Stimulated activated CD8-positive, alpha-beta memory T cell treated with anti-CD3 and anti-CD28 coated beads, Interleukin-4, amount 100 ng/mL, for 4 hours (primary cell): Measurements from ENCODE around the gene GK2.

Experiments
- DNase-seq, 2 donors: peaks; one replicate each; pipeline ENCODE4 v3.0.0-alpha.2; 2020; ENCODE audit warnings: low read depth in 2 of 2, low spot score in 1 of 2

GK2 gene

DNA sequence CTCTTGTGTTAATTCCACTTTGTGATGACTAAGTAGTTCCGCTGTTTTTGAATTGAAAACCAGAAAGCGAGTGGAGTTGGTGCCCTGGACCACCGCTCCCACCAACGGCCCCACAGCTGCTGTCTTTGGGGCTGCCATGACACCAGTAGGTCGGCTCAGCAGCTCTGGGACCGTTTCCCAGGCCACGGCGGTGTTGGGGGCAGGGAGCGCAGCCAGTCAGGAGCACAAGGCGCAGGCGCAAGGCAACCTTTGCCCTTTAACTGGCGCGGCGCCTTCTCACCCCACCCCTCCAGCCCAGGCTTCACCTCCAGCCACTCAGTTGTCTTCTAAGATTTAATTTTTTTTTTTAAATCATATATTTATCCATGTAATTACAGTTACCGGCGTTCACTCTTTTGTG is at the start of gene GK2:
GK2 (minus strand) TSS at position 166 of the 400 bp plus-strand sequence; CDS start at position 138, 28 bp downstream.
- DNase-seq = no peak

DNA sequence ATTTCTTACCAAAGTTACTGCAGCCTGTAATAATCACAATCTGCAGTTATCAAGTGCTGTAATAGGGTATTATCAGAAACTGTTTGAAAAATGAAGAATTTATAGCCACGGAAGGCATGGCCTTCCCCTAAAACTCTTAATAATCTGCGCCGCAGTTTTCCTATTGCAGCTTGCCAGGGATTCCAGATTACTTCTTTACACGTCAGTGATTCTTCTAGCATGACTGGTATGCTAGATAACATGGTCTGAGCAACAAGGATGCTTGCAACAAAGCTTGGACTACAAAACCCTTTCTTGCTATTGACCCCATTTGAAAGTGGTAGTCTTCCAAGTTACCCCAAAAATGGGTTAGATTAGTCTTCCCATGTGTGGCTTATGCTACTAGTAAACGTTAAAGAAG is 47.2 kb upstream of the GK2 start:
- no peak for DNase-seq

DNA sequence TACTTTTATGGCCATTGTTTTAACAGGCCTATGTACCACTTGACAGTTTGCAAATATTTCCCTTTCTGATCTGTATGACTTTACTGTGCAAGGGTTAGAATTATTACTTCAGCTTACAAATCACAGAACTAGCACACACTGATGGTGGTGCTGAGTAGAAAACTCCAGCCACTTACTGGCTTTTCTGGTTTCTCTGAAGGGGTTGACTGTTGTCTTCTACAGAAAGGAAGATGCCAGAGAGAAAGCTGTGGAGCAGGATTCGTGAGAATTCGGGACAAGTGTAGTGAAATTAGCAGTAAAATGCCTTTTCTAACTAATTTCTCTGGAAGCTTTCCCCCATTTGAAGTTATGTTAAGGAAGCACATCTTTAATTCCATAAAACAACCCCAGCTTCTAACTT is 46.6 kb upstream of the GK2 start:
- DNase-seq = no peak

DNA sequence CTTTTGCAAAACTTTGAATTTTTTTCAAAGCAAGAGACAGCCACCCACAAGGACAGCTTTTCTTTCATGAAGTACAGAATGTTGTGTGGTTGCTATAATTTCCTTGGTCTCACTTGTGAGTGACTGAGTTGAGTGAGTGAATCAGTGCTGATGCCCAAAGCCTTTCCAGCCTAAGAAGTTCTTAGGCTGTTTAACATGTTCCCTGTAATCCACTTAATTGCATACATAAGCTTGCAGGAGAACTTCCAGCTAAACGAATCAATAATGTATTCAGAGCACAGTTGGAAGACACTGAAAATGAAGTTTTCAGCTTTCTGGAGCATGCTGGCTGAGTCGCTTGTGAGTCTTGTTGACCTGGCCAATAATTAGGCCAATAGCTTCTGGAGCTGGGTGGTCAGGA is 42.0 kb upstream of the GK2 start:
- DNase-seq = no peak

DNA sequence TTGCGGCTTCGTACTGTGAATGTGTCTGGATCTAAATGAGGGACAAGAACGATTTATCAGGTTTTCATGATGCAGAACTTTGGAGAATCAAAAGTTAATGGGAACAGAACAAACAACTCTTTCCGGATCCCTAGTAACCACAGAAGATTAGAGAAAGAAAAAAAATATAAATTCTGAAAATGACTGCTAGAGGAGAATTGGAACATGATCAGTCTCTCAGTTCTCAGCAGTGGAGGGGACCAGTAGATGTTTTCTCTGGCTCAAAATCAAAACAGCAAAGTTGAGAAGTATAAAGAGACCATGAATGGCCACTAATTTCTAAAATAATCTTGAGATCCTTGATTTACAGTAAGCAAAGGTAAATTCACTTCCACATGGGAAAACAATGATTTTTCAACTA is 38.1 kb upstream of the GK2 start:
- no peak for DNase-seq

DNA sequence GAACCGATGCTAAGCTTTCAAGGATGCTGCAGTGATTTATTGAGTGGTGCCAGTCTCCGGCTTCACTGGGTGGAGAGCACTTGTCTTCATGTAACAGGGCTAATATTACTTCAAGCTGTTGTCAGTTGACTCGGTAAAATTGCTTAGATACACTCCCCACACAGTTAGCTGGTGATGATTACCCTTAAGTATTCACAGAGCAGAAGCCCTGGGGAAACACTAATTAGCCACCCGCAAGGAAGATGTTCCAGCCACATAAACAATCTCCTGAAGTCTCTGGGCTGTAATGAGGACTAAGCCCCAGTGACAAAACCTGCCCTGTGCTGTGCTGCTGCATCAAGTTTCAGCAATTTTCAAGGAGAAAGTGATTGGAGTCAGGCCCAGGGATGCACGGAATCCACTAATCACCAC is 37.3 kb upstream of the GK2 start:
- no peak for DNase-seq

DNA sequence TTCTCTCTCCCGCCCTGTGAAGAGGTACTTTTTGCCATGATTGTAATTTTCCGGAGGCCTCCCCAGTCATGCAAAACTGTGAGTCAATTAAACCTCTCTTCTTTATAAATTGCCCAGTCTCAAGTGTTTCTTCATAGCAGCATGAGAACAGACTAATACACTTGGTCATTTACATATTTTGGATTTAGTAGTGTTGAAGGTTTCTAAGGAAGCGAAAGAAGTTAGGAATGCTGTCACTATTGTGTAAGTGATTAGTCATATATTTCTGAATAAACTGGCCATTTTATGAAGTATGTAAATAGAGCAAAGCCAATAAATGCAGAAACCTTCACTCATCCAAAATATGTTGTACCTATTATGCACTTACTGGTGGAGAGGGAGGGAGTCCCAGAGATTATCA is 34.4 kb upstream of the GK2 start:
- no peak for DNase-seq

DNA sequence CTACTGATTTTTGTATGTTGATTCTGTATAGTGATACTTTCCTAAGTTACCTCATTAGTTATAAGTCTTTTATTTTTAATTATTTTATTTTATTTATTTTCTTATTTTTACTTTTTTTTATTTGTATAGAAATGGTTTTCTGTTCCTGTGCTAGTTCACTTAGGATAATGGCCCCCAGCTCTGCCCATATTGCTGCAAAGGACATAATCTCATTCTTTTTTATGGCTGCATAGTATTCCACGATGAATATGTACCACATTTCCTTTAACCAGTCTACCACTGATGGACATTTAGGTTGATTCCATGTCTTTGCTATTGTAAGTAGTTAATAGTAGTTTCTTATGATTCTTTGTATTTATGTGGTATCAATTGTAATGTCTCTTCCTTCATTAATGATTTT is 31.5 kb upstream of the GK2 start:
- no peak for DNase-seq

DNA sequence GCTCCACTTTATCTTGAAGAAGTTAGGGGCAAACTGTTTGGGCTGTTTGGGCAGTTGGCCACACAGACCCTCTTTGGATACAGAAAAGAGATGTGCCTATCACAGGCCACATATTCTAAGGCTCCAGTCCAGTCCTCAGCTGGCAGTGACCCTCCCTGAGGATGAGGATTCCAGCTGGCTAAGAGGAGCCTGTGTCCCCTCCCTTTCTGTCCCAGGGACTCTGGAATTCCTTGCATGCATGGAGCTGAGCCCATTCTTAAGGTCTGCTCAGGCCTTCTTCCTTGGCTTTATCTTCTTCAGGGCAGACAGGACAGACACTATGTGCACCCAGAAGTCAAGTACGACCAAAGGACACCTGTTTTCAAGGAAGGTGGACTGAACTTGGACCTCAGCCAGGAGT is 23.8 kb upstream of the GK2 start:
- DNase-seq = no peak

DNA sequence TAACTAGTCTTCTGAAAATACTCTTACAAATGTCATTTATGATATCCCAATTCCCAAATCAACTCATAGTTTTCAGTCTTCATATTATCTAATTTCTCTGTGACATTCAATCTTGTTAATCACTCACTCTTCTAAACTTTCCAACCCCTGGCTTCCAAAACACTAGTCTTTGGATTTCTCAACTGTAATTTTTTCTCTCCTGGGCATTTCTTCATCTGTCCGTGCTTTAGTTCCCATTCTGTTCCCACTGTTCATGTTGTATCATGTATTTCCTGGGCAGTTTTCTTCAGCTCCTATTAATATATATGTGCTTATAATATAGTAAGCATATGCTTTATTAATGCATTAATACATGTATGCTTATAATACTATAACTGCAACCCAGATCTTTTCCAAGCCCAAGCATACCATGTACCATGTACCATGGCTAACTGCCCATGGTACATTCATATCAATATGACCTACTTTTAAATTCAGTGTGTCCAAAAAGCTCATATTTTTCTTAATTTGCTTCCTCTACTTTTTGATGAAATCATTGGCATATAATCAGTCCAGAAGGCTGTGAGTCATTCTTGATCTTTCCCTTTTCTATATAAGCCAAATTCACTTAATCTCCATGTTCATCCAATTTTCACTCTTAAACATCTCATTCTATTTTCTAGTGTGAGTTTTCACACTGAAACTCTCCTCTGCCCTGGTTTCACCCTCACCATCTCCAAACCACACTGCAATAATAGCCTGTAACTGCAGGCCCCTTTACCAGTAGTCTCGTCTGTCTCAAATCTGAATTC is 21.3 kb upstream of the GK2 start:
- no peak for DNase-seq

DNA sequence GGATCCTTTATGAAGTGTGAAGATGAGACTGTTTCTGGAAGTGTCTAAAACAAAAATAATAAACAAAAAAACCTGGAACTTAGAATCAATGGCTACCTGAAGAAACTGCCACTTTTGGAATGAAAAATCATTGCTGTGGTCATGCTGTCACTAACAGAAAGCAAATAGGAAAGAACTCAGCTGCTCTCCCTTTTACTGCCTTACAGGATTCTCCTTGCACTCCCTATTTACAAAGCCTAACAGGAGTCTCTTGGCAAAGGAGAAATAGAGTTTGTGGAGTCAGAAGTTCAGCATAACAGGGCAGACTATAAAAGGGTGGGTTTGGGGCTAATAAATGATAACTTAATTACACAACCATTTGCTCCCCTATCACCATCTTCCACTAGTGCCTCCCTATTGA is 19.0 kb upstream of the GK2 start:
- DNase-seq = no peak

DNA sequence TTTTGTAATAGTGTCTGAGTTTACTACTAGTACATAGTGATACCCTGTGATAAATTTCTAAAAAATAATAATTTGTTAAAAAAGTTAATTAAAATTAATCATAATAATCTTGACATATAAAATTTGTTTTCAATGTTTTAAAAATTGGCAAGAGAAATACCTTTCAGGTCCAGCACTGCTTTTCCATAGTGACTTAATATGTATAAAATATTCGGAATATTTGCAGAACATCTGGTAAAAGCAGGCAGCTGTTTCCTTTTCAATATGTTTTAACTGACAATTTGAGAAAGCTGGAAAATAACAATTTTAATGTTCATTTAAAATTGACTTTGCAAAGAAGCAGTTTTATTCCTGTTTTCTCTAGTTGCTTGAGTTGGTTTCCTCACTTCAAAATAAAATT is 17.6 kb upstream of the GK2 start:
- no peak for DNase-seq

DNA sequence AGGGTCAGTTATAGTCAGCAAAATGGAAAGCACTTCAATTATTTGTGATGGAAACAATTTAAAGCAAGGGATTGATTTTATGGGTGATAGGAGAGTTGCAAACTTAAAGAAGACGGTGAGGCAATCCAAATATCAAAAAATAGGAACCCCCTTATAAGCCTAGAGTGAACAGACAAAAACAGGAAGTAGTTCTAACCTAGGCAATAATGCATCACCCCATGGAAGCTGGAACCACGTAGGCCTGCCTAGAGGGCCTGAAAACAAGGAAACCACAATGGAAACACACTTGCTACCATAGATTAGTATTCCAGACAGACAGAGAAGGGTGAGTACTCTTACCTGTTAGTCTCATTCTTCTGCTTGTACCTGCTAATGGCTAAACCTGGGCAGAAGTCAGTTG is 13.5 kb upstream of the GK2 start:
- no peak for DNase-seq

DNA sequence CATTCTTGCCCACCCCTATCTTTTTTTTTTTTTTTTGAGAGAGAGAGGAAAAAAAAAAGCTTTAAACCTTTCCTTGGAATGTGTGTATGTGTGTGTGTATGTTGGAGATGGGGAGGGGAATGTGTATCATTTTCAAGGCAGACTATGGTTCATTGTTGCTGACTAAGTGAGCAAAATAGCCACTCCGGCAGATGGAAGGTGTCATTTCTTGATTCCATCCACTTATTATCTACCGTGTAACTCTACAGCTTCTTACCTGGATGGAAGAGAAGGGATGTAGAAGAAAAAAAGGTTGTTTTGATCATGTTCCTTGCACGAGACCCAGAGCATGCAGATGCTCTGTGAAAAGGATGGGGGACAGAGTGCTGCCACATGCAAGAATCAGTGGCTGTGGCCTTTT is 5.9 kb upstream of the GK2 start:
- no peak for DNase-seq

DNA sequence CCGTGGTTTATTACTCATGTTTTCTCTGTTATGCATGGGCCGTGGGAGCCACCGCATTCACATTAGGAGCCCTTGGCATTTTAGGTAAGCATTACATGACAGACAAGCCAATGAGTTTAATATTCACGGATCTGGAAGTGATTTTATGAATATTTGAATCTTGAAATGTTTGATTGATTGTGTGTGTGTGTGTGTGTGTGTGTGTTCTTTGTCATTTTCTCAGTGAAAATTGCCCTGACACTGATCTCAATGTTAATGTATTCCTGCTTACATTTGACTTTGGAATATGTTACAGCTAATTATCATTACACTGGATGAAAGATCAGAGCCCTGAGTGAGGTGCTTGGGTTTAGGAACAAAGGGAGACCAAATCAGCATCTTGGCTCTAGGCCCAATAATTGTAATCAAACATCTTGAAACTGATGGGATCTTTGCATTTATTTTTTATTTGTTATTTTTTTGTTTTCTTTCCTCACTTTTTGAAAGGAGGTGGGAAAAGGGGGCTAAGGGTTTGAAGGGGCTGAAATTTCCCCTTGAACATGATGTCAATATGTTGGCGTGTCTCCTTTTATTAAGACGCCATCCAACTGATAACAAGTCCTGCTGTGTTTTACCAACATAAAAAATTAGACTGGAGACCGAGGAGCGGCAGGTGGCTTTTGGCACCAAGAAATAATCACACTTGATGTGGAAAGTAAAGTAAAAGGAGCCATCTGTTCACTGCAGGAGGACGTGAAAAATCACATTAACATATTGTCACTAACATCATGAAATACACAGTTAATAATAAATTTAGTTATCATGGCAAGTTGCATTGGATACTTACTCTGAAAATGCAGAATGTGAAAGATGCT is 5.2 kb upstream of the GK2 start:
- no peak for DNase-seq

DNA sequence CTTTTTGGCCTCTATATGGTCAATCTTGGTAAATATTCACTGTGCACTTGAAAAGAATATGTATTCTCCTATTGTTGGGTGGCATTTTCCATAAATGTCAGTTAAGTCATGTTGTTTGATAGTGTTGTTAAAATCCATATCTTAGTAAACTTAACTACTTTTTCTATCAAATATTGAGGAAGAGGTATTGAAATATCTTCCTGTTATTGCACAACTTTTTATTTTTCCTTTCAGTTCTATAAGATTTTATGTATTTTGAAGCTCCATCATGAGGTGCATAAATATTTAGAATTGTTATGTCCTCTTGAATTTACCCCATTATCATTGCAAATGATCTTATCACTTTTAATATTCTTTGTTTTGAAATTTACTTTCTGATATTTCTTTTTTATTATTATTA is 3.4 kb downstream of the GK2 start:
- no peak for DNase-seq

DNA sequence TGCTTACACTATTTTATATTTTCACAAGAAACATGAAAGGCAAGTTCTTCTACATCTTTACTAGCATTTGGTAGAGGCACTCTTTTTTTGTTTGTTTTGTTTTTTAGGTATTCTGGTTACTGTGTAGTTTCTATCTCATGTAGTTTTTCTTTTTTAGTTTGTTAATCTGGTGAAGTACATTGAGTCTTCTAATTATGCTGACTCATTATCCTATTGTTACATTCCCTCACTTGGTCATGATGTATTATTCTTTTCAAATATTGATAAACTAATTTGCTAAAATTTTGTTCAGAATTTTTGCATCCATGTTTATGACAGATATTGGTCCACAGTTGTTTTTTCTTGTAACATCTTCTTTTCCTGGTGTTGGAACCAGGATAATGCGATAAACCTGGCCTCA is 4.7 kb downstream of the GK2 start:
- DNase-seq = no peak

DNA sequence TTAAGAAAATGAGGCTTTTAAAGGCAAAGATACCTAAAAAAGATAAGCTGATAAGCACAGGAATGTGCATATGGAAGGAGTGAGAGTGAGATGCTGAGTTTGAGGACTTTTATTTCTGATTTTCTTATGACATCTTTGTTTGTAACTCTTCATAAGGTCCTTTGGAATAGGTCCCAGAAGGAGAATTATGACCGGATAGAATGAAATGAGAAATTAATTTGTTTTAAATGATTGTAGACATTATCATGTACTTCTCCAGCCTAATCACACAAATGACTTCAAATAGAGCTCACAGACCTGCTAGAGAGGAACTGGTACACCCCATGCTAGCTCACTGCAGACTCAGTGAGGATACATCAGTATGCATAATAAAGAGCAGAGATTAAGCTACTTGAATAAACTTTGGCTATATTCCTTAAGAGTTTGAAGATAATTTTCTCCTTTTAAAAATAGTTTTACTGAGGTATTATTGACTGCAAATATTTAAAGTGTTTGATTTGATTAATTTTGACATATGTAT is 5.6 kb downstream of the GK2 start:
- no peak for DNase-seq

DNA sequence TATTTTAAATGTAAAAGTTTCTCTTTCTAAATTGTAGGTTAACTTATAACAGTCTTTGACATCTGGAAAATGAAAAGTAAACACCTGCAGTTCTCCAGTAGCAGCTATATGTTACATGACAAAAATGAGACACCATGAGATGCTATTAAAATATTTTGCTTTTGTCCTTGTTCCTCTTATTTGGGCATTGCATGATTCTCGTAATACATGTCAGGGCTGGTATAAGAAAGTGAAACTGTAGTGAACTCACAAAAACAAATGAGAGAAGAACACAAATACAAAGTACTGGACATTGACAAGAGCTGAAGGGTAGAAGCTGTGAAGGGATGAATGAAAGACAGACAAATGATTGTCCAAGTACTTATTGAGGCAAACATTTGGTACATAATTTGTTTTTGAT is 9.0 kb downstream of the GK2 start:
- no peak for DNase-seq

DNA sequence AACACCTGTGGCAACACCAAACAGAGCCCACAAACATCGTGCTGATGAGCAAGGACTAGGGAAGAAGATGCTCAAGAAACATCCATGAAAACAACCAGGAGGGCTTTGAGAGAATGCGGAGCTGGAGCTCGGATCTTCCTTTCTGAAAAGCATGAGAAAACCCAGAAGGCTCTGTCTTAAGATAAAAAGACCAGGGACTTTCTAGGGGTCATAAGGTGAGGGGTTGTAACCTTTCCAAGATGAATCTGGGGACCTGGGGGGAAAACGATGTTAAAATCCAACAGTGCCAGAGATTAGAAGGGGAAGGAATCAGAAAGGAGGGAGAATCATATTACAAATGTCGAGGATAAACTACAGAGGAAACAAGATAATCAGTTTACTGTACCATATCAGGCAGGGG is 10.1 kb downstream of the GK2 start:
- no peak for DNase-seq

DNA sequence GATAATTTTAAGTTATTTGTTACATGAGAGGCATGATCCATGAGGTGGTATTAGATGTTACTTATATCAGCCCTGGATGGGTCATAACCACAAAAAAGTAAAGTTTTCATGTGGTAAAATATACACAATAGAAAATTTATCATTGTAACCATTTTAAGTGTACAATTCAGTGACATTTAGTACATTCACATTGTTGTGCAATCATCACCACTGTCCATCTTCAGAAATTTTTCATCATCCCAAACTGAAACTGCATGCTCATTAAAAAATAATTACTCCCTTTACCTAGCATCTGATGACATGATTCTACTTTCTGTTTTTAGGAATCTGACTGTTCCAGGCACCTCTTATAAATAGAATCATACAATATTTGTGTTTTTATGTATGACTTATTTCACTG is 11.2 kb downstream of the GK2 start:
- no peak for DNase-seq

DNA sequence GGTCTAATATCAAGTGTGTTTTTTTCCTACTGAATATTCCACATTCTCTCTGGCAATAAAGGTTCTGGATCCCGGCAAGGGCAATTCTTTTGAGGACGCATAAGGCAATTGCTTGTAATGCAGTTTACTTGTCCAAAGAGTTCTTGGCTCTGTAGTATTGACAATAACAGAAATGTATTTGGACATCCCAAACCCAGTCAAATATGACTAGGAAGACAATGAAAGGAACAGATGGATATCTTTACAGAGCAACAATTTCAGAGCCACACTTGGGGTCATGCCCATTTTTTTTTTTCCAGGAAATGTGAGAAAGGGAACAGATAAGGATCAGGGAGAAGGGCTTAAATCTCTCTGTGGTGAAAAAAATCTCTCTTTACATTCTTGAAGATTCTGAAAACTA is 12.2 kb downstream of the GK2 start:
- DNase-seq = no peak
